Retinal pigment epithelial cell (primary cell): ENCODE results near the gene CCDC82.

Experiments used
- DNase-seq: peaks from one replicate; pipeline ENCODE4 v3.0.0-alpha.2; 2010; ENCODE audit warnings: low read depth
- H3K4me3 ChIP-seq: 2 replicates; pipeline ENCODE4 v1.5.1; 2011; ENCODE audit warnings: mild to moderate bottlenecking, low read length, control low read depth, moderate library complexity
- CTCF ChIP-seq: conservative IDR thresholded peaks from 2 replicates; pipeline ENCODE4 v1.5.1; 2011; ENCODE audit warnings: low read depth, low read length, control low read depth, inconsistent platforms

Gene CCDC82

GRCh38 chr11:96397863-96398262, 8.2 kb upstream of the CCDC82 start:
- no peak for TF ChIP-seq CTCF
- DNase-seq: no peak
- H3K4me3 ChIP-seq: no peak overlapping the region

GRCh38 chr11:96396637-96397036, 6.9 kb upstream of the CCDC82 start:
- TF ChIP-seq CTCF: no peak
- H3K4me3 ChIP-seq: no peak overlapping the region
- DNase-seq: no peak

- DNase-seq: no peak
- TF ChIP-seq CTCF: no peak
- H3K4me3 ChIP-seq: no peak overlapping the region
Measured at GRCh38 chr11:96394773-96395172, 5.1 kb upstream of the CCDC82 start.

GRCh38 chr11:96393753-96394348, 4.1 kb upstream of the CCDC82 start:
- peak; percentile 68 for TF ChIP-seq CTCF
- peak; percentile 20 for DNase-seq
- H3K4me3 ChIP-seq: no peak overlapping the region

- H3K4me3 ChIP-seq: no peak overlapping the region
- no peak for DNase-seq
- TF ChIP-seq CTCF: no peak
Measured at GRCh38 chr11:96391698-96392307, 2.1 kb upstream of the CCDC82 start.

- DNase-seq: no peak
- TF ChIP-seq CTCF: no peak
- peak overlapping the region; percentile 91 for H3K4me3 ChIP-seq
Measured at GRCh38 chr11:96390488-96390792, 728 bp upstream of the CCDC82 start.
